ENCODE measurements around the gene KIF23.

- TF ChIP-seq POLR2A (IDR thresholded peaks at IDR 0.05) (no peak), CTCF (IDR thresholded peaks at IDR 0.05) (peak; percentile 83 to 95 (median 88))
Observed at GRCh38 chr15:69475769-69476358, 61.7 kb downstream of the KIF23 start.
